ENCODE data around the gene MEGF11. TPM values are rescaled to one million over a fixed set of nuclear protein-coding genes. Genes with fewer than 3 reads are reported as not detected.

MEGF11 gene
- total RNA-seq, 3 donors from 2014 or later (not counting 1 experiment from before 2014, with no cell fraction given), result not detected

DNA sequence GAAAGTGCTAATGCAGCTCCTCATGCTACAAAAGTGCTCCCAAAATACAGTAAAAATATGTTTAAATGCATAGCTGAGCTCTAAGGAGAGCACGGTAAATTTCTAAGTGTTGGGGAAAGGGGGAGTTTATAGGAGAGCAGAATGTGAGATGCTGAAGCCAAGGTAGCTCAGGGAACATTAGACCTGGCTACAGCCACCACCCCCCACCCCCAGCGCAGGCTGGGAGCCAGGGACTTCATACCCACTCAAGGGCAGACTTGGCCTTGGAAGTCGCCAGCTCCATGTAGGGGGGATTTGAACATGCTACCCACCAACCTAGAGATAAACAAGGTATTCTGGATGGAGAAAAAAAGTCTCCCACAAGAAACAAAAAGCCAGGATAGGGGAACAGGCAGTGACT lies 142.2 kb downstream of the MEGF11 start:
- peaks cover 16 to 29% of the 10 kb centered on the region in 2 donors for H3K27me3 Mint-ChIP-seq (ENCODE audit: low read depth in 2 of 2)
- ATAC-seq, result no peak
- intact Hi-C loops (cut with micrococcal nuclease), result no loop called here

DNA sequence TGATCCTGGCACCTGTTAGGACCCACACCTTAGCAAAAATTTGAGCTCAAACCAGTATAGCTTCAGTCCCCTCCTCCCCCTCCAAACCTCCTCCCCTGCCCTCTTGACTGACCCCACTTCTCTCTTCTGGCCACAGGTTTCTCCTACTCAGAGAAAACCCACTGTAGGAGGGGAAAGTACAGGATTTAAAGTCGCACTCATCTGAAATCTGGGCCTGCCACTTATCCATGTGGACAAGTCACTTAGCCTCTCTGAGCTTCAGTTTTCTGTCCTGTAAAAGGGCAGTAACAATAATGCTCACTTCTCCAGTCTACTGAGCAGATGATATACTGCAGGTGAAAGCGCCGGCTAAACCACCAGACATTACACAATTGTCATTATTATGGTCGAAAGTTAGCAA lies 142.7 kb downstream of the MEGF11 start:
- Histone ChIP-seq H3K4me1 (ENCODE audit: control insufficient read depth, insufficient read depth, low read length) (peaks cover 9% of the 10 kb centered on the region), H3K27me3 (ENCODE audit: control insufficient read depth, insufficient read depth, low read length) (no peaks in the 10 kb centered on the region), H3K4me3 (ENCODE audit: low read length) (no peak overlapping the region), H3K27ac (ENCODE audit: low read length) (no peak overlapping the region), H3K36me3 (ENCODE audit: control insufficient read depth, insufficient read depth, low read length) (no peaks in the 10 kb centered on the region), H3K9me3 (ENCODE audit: control insufficient read depth, insufficient read depth, low read length) (no peaks in the 10 kb centered on the region)
- Mint-ChIP-seq H3K4me3 (no peak overlapping the region), H3K4me1 (no peaks in the 10 kb centered on the region), H3K27me3 (ENCODE audit: low read depth in 2 of 2) (peaks cover 17 to 29% of the 10 kb centered on the region in 2 donors), H3K36me3 (no peaks in the 10 kb centered on the region), H3K27ac (no peak overlapping the region), H3K9me3 (no peaks in the 10 kb centered on the region)
- DNase-seq (no peak), ATAC-seq (no peak)
- intact Hi-C loops (cut with micrococcal nuclease), result no loop called here
- WGBS (ENCODE audit: insufficient coverage), result 82% methylated on average over 3 of the region's 4 CpGs
- TF ChIP-seq, protein P1, sequence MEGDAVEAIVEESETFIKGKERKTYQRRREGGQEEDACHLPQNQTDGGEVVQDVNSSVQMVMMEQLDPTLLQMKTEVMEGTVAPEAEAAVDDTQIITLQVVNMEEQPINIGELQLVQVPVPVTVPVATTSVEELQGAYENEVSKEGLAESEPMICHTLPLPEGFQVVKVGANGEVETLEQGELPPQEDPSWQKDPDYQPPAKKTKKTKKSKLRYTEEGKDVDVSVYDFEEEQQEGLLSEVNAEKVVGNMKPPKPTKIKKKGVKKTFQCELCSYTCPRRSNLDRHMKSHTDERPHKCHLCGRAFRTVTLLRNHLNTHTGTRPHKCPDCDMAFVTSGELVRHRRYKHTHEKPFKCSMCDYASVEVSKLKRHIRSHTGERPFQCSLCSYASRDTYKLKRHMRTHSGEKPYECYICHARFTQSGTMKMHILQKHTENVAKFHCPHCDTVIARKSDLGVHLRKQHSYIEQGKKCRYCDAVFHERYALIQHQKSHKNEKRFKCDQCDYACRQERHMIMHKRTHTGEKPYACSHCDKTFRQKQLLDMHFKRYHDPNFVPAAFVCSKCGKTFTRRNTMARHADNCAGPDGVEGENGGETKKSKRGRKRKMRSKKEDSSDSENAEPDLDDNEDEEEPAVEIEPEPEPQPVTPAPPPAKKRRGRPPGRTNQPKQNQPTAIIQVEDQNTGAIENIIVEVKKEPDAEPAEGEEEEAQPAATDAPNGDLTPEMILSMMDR (IDR thresholded peaks at IDR 0.05), result no peak

More for the DNA sequence above, 142.2 kb downstream of the MEGF11 start:
- Histone ChIP-seq H3K36me3 (ENCODE audit: control insufficient read depth, insufficient read depth, low read length) (no peaks in the 10 kb centered on the region), H3K9me3 (ENCODE audit: control insufficient read depth, insufficient read depth, low read length) (no peaks in the 10 kb centered on the region), H3K4me3 (ENCODE audit: low read length) (no peak overlapping the region), H3K27ac (ENCODE audit: low read length) (no peak overlapping the region), H3K4me1 (ENCODE audit: control insufficient read depth, insufficient read depth, low read length) (peaks cover 14% of the 10 kb centered on the region), H3K27me3 (ENCODE audit: control insufficient read depth, insufficient read depth, low read length) (no peaks in the 10 kb centered on the region)
- Mint-ChIP-seq H3K4me1 (no peaks in the 10 kb centered on the region), H3K9me3 (no peaks in the 10 kb centered on the region), H3K36me3 (no peaks in the 10 kb centered on the region), H3K27ac (no peak overlapping the region), H3K4me3 (no peak overlapping the region)
- WGBS (ENCODE audit: insufficient coverage), result no CpG with 5 or more reads among the region's 3 CpGs
- no peak for DNase-seq
- TF ChIP-seq, protein P1 (IDR thresholded peaks at IDR 0.05), result no peak

DNA sequence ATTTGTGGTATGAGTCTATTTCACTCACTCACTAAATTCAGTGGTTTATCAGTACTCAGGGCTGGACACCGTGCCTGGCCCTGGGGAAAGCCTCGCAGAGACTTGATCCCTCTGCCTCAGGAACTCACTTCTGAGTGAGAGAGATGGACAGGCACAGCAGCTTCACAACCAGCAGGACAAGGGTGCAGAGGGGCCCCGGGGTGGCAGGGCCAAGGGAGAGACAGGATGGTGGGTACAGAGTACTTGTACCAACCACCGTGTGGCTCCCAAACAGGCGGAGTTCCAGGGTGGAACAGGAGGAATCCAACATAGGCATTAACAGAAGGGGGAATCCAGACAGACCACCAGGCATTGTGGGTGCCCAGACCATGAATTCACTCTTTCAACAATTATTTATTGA lies 143.7 kb downstream of the MEGF11 start:
- Mint-ChIP-seq H3K27ac (no peak overlapping the region), H3K4me1 (no peaks in the 10 kb centered on the region), H3K36me3 (no peaks in the 10 kb centered on the region), H3K27me3 (ENCODE audit: low read depth in 2 of 2) (peaks cover 17 to 20% of the 10 kb centered on the region in 2 donors), H3K4me3 (no peak overlapping the region), H3K9me3 (no peaks in the 10 kb centered on the region)
- ATAC-seq (no peak), DNase-seq (no peak)
- TF ChIP-seq, protein P1 (IDR thresholded peaks at IDR 0.05), result no peak
- Histone ChIP-seq H3K27ac (ENCODE audit: low read length) (no peak overlapping the region), H3K9me3 (ENCODE audit: control insufficient read depth, insufficient read depth, low read length) (no peaks in the 10 kb centered on the region), H3K36me3 (ENCODE audit: control insufficient read depth, insufficient read depth, low read length) (no peaks in the 10 kb centered on the region), H3K27me3 (ENCODE audit: control insufficient read depth, insufficient read depth, low read length) (no peaks in the 10 kb centered on the region), H3K4me3 (ENCODE audit: low read length) (no peak overlapping the region), H3K4me1 (ENCODE audit: control insufficient read depth, insufficient read depth, low read length) (no peaks in the 10 kb centered on the region)
- intact Hi-C loops (cut with micrococcal nuclease), result no loop called here
- WGBS (ENCODE audit: insufficient coverage), result 71% methylated on average over 5 of the region's 5 CpGs
